Neural progenitor cell (in vitro differentiated cells): ENCODE measurements around the gene SLC11A1. TPM values are rescaled to one million over a fixed set of nuclear protein-coding genes. Genes with fewer than 3 reads are reported as not detected.

ENCODE experiments used
- DNase-seq: peaks from one replicate; pipeline ENCODE4 v3.0.0-alpha.2; 2016; ENCODE audit warnings: low spot score
- H2AFZ ChIP-seq: fragments of 200-600 bp; sonication (generic); replicated peaks from 2 replicates; pipeline ENCODE4 v1.6.1; 2016; ENCODE audit warnings: antibody characterized with exemption
- H3F3A ChIP-seq: fragments of 200-600 bp; sonication (generic); 2 replicates; pipeline ENCODE4 v1.6.1; 2016; ENCODE audit warnings: antibody characterized with exemption, low read depth
- H3K27ac ChIP-seq: fragments of 200-600 bp; sonication (generic); 2 replicates; pipeline ENCODE4 v1.5.1; 2016; ENCODE audit warnings: mild to moderate bottlenecking
- H3K27me3 ChIP-seq: fragments of 200-600 bp; sonication (generic); 2 replicates; pipeline ENCODE4 v1.6.1; 2016; ENCODE audit warnings: mild to moderate bottlenecking, moderate library complexity
- H3K36me3 ChIP-seq: fragments of 200-600 bp; sonication (generic); 2 replicates; pipeline ENCODE4 v1.5.1; 2016
- H3K4me1 ChIP-seq: fragments of 200-600 bp; sonication (generic); 2 replicates; pipeline ENCODE4 v1.6.1; 2016; ENCODE audit warnings: mixed run types
- H3K4me2 ChIP-seq: fragments of 200-600 bp; sonication (generic); 2 replicates; pipeline ENCODE4 v1.6.1; 2016
- H3K4me3 ChIP-seq: fragments of 200-600 bp; sonication (generic); 2 replicates; pipeline ENCODE4 v1.5.1; 2016
- H3K79me2 ChIP-seq: fragments of 200-600 bp; sonication (generic); 2 replicates; pipeline ENCODE4 v1.6.1; 2016; ENCODE audit warnings: low read depth
- H3K9ac ChIP-seq: fragments of 200-600 bp; sonication (generic); 2 replicates; pipeline ENCODE4 v1.6.1; 2016
- H3K9me3 ChIP-seq: fragments of 200-600 bp; sonication (generic); 2 replicates; pipeline ENCODE4 v1.5.1; 2016; ENCODE audit warnings: low read depth
- H4K20me1 ChIP-seq: fragments of 200-600 bp; sonication (generic); 2 replicates; pipeline ENCODE4 v1.6.1; 2016; ENCODE audit warnings: low read depth
- H3K27ac Mint-ChIP-seq: 3 replicates; pipeline ENCODE4 v1.8.0; 2021; ENCODE audit warnings: mixed read lengths
- H3K27me3 Mint-ChIP-seq: 2 replicates; pipeline ENCODE4 v1.8.0; 2022; ENCODE audit warnings: low read depth, mild to moderate bottlenecking, inconsistent platforms, moderate library complexity, mixed read lengths; ENCODE audit not compliant: insufficient read depth
- H3K36me3 Mint-ChIP-seq: 3 replicates; pipeline ENCODE4 v1.8.0; 2021; ENCODE audit warnings: mixed read lengths
- H3K4me1 Mint-ChIP-seq: 3 replicates; pipeline ENCODE4 v1.8.0; 2021; ENCODE audit warnings: mixed read lengths
- H3K4me3 Mint-ChIP-seq: 3 replicates; pipeline ENCODE4 v1.8.0; 2021; ENCODE audit warnings: mild to moderate bottlenecking, moderate library complexity, mixed read lengths
- H3K9me3 Mint-ChIP-seq: 3 replicates; pipeline ENCODE4 v1.8.0; 2020; ENCODE audit warnings: mixed read lengths
- CTCF ChIP-seq: fragments of 200-600 bp; sonication (generic); IDR thresholded peaks from 2 replicates; pipeline ENCODE4 v1.5.1; 2017; ENCODE audit warnings: antibody characterized with exemption, mild to moderate bottlenecking
- EZH2 ChIP-seq: fragments of 200-600 bp; sonication (generic); IDR thresholded peaks from 2 replicates; pipeline ENCODE4 v1.6.1; 2017; ENCODE audit warnings: antibody characterized with exemption, mild to moderate bottlenecking, moderate library complexity
- EZH2phosphoT487 ChIP-seq: fragments of 200-600 bp; sonication (generic); IDR thresholded peaks from 2 replicates; pipeline ENCODE4 v1.6.1; 2017; ENCODE audit warnings: antibody characterized with exemption
- total RNA-seq: library from RNA; depleted of rRNA; stranded (reverse); fragments of >200 nt; gene quantifications from 2 replicates; pipeline ENCODE4 v1.2.3, GENCODE V29; 2015; ENCODE audit warnings: low replicate concordance

Gene SLC11A1
- total RNA-seq, 1 donor from 2014 or later: not detected

- no peaks in the 10 kb centered on the region for H4K20me1 ChIP-seq
- peaks cover 8% of the 10 kb centered on the region for H3K4me1 ChIP-seq
- H3K9me3 Mint-ChIP-seq: no peaks in the 10 kb centered on the region
- no peak overlapping the region for H3K27ac ChIP-seq
- peaks cover 9% of the 10 kb centered on the region for H3K4me1 Mint-ChIP-seq
- peak; percentile 65 for DNase-seq
- peak overlapping the region; percentile 73 for H3K4me3 Mint-ChIP-seq
- H3K36me3 Mint-ChIP-seq: no peaks in the 10 kb centered on the region
- H3K27me3 Mint-ChIP-seq: peaks cover 25% of the 10 kb centered on the region
- no peak overlapping the region for H3K27ac Mint-ChIP-seq
- H3K4me2 ChIP-seq: no peak overlapping the region
- H2AFZ ChIP-seq: peak overlapping the region; percentile 7
- H3K9ac ChIP-seq: no peak overlapping the region
- H3K9me3 ChIP-seq: no peaks in the 10 kb centered on the region
- no peaks in the 10 kb centered on the region for H3K79me2 ChIP-seq
- H3K4me3 ChIP-seq: no peak overlapping the region
- H3F3A ChIP-seq: peaks cover 33% of the 10 kb centered on the region
- no peaks in the 10 kb centered on the region for H3K27me3 ChIP-seq
- TF ChIP-seq EZH2 (no peak), CTCF (no peak), EZH2phosphoT487 (no peak)
- no peaks in the 10 kb centered on the region for H3K36me3 ChIP-seq
These were observed 13.4 kb upstream of the SLC11A1 start for GRCh38 chr2:218368621-218369153.

- no peaks in the 10 kb centered on the region for H4K20me1 ChIP-seq
- no peak for TF ChIP-seq EZH2phosphoT487
- no peak for TF ChIP-seq EZH2
- no peak for TF ChIP-seq CTCF
- no peaks in the 10 kb centered on the region for H3K27me3 ChIP-seq
- H3K4me3 ChIP-seq: no peak overlapping the region
- no peak overlapping the region for H3K4me2 ChIP-seq
- no peak for DNase-seq
- H3K4me3 Mint-ChIP-seq: no peak overlapping the region
- H3K36me3 ChIP-seq: no peaks in the 10 kb centered on the region
- no peaks in the 10 kb centered on the region for H3K79me2 ChIP-seq
- peaks cover 33% of the 10 kb centered on the region for H3F3A ChIP-seq
- no peak overlapping the region for H3K27ac Mint-ChIP-seq
- no peak overlapping the region for H3K9ac ChIP-seq
- H3K36me3 Mint-ChIP-seq: no peaks in the 10 kb centered on the region
- no peak overlapping the region for H2AFZ ChIP-seq
- peaks cover 9% of the 10 kb centered on the region for H3K4me1 Mint-ChIP-seq
- no peaks in the 10 kb centered on the region for H3K9me3 Mint-ChIP-seq
- H3K27ac ChIP-seq: no peak overlapping the region
- peaks cover 8% of the 10 kb centered on the region for H3K4me1 ChIP-seq
- peaks cover 24% of the 10 kb centered on the region for H3K27me3 Mint-ChIP-seq
- no peaks in the 10 kb centered on the region for H3K9me3 ChIP-seq
These were observed 12.7 kb upstream of the SLC11A1 start for GRCh38 chr2:218369330-218369729.

- Histone ChIP-seq H3K79me2 (no peaks in the 10 kb centered on the region), H3K9ac (no peak overlapping the region), H3K4me3 (no peak overlapping the region), H4K20me1 (no peaks in the 10 kb centered on the region), H3K9me3 (no peaks in the 10 kb centered on the region), H3K36me3 (no peaks in the 10 kb centered on the region), H3K27ac (no peak overlapping the region), H2AFZ (no peak overlapping the region), H3K4me1 (peaks cover 8% of the 10 kb centered on the region), H3K27me3 (no peaks in the 10 kb centered on the region), H3K4me2 (no peak overlapping the region), H3F3A (peaks cover 33% of the 10 kb centered on the region)
- H3K4me3 Mint-ChIP-seq: peak overlapping the region; percentile 10
- H3K27me3 Mint-ChIP-seq: peaks cover 19% of the 10 kb centered on the region
- peaks cover 7% of the 10 kb centered on the region for H3K4me1 Mint-ChIP-seq
- no peak overlapping the region for H3K27ac Mint-ChIP-seq
- TF ChIP-seq EZH2: no peak
- no peak for TF ChIP-seq CTCF
- TF ChIP-seq EZH2phosphoT487: no peak
- no peak for DNase-seq
- no peaks in the 10 kb centered on the region for H3K36me3 Mint-ChIP-seq
- no peaks in the 10 kb centered on the region for H3K9me3 Mint-ChIP-seq
These were observed 11.5 kb upstream of the SLC11A1 start for GRCh38 chr2:218370410-218371063.
